D721Med (cell line): ENCODE measurements around the gene PRDM5.

Experiments
- DNase-seq: peaks from one replicate; pipeline ENCODE4 v3.0.0; 2011; ENCODE audit warnings: low spot score; ENCODE audit not compliant: insufficient read length
- FAIRE-seq: peaks from 2 replicates; lab custom pipeline; 2011; peaks lifted over from hg19 to GRCh38; lab: Jason Lieb, UNC
- CTCF ChIP-seq: IDR thresholded peaks from 2 replicates; pipeline ENCODE4 v1.5.1; 2012; ENCODE audit warnings: mild to moderate bottlenecking, control low read depth; ENCODE audit not compliant: insufficient read depth; ENCODE audit errors: missing control alignments

The PRDM5 gene

GRCh38 chr4:120858776-120859175, 63.8 kb downstream of the PRDM5 start:
- FAIRE-seq, result no peak
- no peak for TF ChIP-seq CTCF
- DNase-seq, result no peak

GRCh38 chr4:120857312-120857711, 65.2 kb downstream of the PRDM5 start:
- no peak for TF ChIP-seq CTCF
- no peak for FAIRE-seq
- DNase-seq, result no peak

- TF ChIP-seq CTCF, result no peak
- no peak for FAIRE-seq
- DNase-seq, result no peak
Measured at GRCh38 chr4:120856294-120856693, 66.2 kb downstream of the PRDM5 start.

GRCh38 chr4:120855307-120856001, 67.1 kb downstream of the PRDM5 start:
- TF ChIP-seq CTCF, result no peak
- no peak for FAIRE-seq

GRCh38 chr4:120853161-120853935, 69.2 kb downstream of the PRDM5 start:
- DNase-seq (no peak), FAIRE-seq (no peak)
- no peak for TF ChIP-seq CTCF

More at GRCh38 chr4:120855307-120856001, 67.1 kb downstream of the PRDM5 start:
- no peak for DNase-seq

GRCh38 chr4:120850018-120850599, 72.4 kb downstream of the PRDM5 start:
- no peak for TF ChIP-seq CTCF
- FAIRE-seq (no peak), DNase-seq (no peak)

- no peak for FAIRE-seq
- no peak for TF ChIP-seq CTCF
- DNase-seq, result no peak
Measured at GRCh38 chr4:120847019-120847582, 75.4 kb downstream of the PRDM5 start.
